Subcutaneous adipose tissue (tissue), 4 donors: ENCODE data around the gene VEPH1. TPM values are rescaled to one million over a fixed set of nuclear protein-coding genes. Genes with fewer than 3 reads are reported as not detected.

ENCODE experiments used
- total RNA-seq, 4 donors: library from RNA; depleted of rRNA; stranded (reverse); fragments of >200 nt; gene quantifications; one replicate each; pipeline ENCODE4 v1.1.0, GENCODE V29; 2016
- TF ChIP-seq, protein P1 (sequence below): fragments of 450-650 bp; IDR thresholded peaks from one replicate; pipeline ENCODE4 v1.5.1; 2016; ENCODE audit warnings: low read depth, mild to moderate bottlenecking, control low read depth, antibody characterized with exemption, moderate library complexity

The VEPH1 gene
- total RNA-seq, 4 donors from 2014 or later, result 0.44 to 11.9 (median 3.1) TPM

DNA sequence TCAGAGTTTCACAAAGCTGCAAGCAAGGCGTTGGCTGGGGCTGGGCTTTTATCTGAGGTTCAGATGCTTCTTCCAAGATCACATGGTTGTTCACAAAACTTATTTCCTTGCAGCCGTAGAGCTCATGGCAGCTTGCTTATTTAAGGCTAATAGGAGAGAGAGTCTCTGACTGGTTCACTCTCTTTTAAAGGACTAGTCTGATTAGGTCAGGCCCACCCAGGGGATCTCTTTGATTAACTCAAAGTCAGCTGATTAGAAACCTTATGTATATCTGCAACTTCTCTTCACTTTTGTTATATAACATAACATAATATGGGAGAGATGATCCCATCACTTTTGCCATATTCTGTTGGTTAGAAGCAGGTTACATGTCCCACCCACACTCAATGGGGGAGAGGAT, 243.4 kb downstream of the VEPH1 start:
- TF ChIP-seq, protein P1, sequence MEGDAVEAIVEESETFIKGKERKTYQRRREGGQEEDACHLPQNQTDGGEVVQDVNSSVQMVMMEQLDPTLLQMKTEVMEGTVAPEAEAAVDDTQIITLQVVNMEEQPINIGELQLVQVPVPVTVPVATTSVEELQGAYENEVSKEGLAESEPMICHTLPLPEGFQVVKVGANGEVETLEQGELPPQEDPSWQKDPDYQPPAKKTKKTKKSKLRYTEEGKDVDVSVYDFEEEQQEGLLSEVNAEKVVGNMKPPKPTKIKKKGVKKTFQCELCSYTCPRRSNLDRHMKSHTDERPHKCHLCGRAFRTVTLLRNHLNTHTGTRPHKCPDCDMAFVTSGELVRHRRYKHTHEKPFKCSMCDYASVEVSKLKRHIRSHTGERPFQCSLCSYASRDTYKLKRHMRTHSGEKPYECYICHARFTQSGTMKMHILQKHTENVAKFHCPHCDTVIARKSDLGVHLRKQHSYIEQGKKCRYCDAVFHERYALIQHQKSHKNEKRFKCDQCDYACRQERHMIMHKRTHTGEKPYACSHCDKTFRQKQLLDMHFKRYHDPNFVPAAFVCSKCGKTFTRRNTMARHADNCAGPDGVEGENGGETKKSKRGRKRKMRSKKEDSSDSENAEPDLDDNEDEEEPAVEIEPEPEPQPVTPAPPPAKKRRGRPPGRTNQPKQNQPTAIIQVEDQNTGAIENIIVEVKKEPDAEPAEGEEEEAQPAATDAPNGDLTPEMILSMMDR, result no peak

DNA sequence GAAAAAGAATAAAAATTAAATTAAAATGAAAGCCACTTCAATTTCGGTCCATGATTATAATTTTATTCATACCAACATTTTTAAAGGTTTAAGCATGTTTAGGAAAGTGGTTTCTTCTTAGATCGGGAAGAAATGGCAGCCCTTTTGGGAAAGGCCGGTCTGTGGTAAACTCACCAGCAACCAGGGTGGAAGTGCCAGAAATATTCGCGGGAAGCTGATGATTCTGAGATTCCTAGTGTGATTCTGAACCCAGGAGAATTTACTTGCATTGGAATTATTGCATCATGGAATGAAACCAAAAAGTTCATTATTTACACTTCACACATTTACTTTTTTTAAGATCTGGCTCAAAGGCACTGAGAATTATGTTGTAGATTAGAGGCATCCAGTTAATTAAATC, 246.1 kb downstream of the VEPH1 start:
- TF ChIP-seq, protein P1, result no peak

DNA sequence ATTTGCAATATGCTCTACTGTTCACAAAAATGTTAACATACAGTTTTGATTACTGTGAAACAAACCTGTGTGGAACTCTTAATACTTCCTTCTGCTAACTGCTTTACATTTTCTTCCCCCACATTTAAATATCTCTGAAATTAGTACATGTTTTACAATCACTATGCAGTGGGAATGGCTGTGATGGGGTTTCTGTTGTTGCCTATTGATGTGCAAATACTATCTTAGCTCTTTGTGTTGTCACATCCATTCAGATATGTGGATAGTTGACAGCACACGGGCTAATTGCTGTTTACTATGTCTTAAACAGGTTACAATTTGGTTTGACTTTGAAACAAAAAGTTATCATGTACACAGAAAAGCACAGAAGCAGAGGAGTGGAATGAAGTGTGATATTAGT, 247.4 kb downstream of the VEPH1 start:
- TF ChIP-seq, protein P1, result no peak

DNA sequence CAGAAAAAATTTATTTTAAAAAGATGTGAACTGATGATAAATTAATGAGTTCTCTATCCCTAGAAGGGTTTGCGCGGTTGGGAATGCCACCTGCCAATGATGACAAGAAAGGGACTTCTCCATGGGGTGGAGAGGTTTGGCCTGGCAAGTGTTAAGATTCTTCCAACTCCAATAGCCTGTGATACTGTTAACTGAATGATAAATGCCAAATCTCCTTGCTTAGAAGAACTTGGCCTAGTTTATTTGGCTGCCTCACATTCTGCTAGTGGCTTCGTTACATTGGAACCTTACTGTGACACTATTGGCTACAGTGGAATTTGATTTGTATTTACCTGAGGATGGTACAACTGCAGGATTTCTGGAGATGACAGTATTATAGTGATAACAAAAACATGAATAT, 251.5 kb downstream of the VEPH1 start:
- TF ChIP-seq, protein P1, result no peak

DNA sequence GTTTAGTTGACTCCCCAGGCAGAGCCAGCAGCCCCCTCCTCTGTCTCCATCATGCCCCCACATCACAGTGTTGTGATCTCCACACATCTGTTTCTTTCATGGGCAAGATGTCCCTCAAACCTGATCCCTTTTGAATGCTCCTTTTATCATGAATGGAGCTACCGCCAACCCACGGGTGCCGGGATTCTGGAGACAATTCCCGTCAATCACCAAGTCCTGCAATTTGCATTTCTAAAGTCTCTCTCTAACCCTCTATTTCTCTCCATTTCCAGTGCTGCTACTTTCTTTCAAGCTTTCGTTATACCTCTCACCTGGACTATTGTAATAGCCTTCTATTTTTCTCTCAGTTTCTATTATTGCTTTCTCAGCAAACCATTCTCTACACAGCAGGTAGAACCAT, 253.6 kb downstream of the VEPH1 start:
- TF ChIP-seq, protein P1, result no peak

DNA sequence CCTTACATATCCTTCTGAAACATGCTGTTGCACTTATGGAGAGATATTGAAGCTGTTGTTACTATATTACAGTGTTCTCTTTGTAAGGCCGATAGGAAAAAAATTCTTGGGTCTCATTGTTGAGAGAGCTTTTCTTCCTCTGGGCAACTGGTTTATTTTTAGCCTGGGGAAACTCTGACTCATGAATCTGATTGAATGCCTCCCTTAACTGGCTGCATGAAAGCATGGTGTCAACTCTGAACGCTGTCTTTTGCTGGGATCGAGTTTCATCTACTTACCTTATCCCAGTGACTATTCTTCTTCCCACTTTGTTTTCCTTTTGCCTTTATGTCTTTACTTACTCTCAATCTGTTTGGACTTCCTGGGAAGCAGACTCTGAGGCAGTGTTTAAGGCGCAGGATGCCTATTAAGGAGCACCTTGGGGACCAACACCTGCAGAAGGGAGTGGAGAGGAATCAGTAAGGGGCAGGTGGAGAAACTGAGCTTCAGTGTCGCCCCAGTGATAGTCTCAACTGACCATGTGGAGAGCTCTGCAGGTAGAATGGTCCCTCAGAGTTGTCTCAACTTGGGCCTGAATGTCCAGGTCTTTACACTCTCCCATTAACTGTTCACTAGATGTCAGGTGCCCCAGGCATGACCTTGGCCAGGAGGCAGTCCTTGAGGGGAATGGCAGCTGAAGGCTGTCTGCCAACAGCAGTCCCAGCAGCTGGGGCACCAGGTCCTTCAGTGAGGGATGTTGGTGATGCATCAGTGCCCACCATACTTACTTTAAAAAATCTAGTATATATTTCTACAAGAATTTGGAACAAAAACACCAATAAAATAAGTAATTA, 254.4 kb downstream of the VEPH1 start:
- TF ChIP-seq, protein P1, result no peak

DNA sequence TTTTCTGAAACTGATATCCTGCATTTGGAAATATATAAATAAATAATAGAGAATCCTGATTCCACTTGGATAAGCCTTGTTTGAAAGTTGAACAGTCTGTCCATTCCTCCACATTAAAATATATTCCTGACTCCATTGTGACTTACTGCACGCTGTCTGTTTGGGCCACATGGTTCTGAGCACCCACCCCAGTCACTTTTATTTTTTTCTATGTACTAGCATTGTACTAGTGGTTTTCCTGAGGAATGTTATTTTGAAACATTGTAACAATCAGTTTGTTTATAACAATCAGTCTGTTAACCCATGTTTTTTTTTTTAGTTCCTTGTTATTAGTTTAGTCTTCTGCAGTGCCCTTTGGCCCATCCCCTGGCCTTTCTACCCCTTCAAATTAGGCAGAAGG, 255.8 kb downstream of the VEPH1 start:
- TF ChIP-seq, protein P1, result no peak
